Renal pelvis (tissue), 4 donors: Measurements from ENCODE around the gene PIBF1. TPM values are rescaled to one million over a fixed set of nuclear protein-coding genes. Genes with fewer than 3 reads are reported as not detected.
"Not testable (repeated sequence)": the region's sequence is repeated elsewhere in the genome, so short reads cannot be mapped to it uniquely, and the experiment has no call there.

Source experiments
- DNase-seq: peaks from one replicate; pipeline ENCODE4 v3.0.0-alpha.2; 2013
- polyA plus RNA-seq, 3 donors: library from polyadenylated mRNA; unstranded; fragments of 120-200 nt; gene quantifications; one replicate each; pipeline ENCODE4 v1.2.1, GENCODE V29; 2013; ENCODE audit not compliant: insufficient read length in 3 of 3

The PIBF1 gene
- polyA plus RNA-seq, 3 donors: 31.5 to 38.2 (median 38.1) TPM

DNA sequence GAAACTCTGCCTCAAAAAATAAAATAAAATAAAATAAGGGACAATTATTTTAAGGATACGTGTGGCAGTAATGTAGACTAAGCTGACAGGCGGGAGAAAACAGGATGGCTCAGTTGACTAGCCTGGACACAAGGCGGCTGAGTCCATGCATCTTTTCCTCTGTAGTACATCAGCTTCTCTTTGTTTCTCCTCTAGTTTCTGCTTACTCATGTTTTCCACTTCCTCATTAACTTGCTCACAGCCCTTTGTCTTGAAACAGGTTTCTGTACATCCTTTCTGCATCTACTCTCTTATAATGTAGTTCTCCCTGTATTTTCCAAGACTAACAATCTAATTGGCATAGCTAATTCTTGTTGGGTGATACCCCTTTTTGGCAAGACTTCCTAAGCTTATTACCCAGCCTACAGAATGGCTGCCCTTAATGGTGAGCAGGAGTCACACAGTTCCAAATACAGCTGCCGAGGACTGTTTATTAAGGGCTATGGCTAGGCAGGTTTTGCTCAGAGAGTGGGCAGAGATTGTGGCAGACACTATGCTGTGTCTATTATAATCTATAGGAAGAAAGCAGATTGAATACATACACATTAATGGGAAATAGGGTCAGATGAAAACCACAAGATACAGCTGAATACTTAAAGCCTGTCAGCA is 218.2 kb downstream of the PIBF1 start:
- DNase-seq: no peak

DNA sequence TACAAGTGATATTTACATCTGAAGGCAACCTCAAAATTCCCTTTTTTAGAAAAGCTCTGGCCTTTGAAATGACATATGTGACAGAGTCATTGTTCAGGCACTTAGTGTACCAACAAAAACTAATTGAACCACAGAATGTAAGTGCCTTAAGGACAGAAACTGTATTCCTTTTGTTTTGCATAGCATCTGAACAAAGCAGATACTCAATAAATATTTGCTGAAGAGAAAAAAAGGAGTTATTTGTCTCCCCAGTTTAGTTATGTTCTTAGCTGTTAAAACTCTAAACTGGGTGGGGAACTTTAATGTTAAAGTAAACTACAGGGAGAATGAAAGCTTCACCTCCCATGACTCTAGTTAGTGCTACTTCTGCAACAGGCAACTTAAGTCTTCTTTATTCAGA is 220.0 kb downstream of the PIBF1 start:
- DNase-seq: no peak

GRCh38 chr13:73011751-73012150 is 229.8 kb downstream of the PIBF1 start:
- DNase-seq: no peak

DNA sequence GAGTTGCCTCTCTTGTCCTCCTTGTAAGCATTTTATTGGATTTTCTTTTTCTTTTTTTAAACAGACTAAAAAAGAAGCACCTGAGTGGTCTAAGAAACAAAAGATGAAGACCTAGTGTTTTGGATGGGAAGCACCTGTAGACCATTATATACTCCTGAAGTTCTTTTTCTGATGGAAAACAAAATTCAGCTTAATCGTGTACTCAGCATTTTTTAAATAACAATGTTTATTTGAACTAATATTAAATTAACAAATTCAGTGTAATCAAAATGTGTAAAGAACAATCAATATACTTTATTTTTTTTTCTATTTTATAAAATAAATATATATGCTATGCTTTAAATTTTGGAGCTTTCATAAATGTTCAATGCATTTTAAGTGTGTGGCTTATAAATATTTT is 233.9 kb downstream of the PIBF1 start:
- no peak for DNase-seq

GRCh38 chr13:73018336-73018735 is 236.4 kb downstream of the PIBF1 start:
- DNase-seq: no peak

DNA sequence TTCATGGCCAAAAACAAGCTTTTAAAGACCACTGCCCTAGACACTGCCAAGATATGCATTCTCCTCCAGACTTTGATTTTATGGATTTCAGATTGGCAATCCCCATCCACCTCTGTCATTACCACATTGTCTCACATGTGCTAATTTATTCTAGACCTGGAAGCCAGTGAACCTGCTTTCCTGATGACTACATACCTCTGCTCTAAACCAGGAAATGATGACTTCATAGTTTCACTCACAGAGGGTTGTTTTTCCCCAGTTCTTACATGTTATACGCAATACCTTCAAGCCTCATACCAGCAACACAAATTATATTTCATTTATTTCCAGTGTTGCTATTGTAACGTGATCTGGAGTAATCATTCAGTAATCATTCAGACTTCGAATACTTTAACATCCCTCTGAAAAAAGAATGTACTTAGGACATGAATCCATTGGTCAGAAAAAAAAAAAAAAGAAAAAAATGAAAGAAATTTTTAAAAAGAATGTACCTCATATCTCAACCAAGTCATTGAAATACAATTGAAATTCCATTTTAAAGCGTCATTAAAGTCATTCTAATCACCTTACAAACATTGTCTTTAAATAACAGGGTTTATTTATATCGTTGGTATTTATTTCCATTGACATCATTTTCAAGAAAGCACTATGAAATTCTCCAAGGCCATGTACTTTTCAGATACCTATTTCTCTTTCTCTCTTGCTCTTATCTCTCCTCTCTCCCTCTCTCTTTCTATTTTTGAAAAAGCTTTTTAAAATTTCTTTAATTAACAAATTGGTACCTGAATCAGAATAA is 243.5 kb downstream of the PIBF1 start:
- DNase-seq: no peak

- no peak for DNase-seq
These were observed 253.0 kb downstream of the PIBF1 start for GRCh38 chr13:73034901-73035300.

DNA sequence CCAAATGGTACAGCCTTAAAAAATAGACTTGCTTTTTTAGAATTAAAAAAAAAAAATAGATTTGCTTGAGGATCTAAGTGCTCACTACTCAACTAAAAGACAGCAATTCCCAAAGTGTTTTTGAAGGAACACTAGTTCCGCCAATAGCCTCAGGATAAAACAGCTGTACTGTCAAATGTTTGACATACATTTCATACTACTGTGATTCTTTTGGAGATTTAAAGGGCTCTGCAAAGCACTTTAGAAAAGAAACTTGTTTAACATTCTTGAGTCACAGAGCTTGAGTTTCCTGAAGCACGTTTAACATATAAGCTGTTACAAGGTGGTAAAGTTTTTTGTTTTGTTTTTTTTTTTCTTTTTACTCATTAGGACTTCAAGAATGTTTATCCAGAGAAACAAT is 253.7 kb downstream of the PIBF1 start:
- no peak for DNase-seq

DNA sequence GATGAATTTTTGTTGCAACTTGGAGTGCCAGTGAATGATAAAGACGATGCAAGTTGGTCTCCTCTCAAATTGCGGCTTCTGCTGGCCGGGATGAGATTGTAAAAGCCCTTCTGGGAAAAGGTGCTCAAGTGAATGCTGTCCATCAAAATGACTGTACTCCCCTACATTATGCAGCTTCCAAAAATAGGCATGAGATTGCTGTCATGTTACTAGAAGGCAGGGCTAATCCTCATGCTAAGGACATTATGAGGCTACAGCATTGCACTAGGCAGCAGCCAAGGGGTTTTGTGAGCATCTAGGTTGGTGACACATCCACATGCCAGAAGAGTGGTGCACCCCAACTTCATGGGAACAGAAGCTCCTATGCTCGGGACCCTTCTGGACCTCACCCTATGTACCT is 254.6 kb downstream of the PIBF1 start:
- DNase-seq: no peak

DNA sequence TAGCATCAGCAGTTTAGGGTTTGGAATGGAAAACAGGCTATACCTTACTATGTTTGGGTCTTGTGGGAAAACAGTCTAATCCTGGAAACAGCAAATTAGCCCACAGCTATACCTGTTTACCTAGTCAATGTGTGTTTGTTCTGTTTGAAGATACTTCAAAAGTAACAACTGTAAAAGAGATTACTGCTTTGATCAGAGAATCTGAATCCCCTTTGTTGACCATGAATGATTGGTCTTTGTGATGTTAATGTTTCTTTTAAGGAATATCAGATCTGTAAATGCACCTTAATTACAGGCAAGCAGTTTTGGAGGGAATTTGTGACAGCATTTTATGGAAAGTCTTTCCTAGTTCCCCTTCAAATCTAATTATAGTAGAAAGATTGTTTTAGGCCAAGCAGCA is 256.1 kb downstream of the PIBF1 start:
- no peak for DNase-seq

DNA sequence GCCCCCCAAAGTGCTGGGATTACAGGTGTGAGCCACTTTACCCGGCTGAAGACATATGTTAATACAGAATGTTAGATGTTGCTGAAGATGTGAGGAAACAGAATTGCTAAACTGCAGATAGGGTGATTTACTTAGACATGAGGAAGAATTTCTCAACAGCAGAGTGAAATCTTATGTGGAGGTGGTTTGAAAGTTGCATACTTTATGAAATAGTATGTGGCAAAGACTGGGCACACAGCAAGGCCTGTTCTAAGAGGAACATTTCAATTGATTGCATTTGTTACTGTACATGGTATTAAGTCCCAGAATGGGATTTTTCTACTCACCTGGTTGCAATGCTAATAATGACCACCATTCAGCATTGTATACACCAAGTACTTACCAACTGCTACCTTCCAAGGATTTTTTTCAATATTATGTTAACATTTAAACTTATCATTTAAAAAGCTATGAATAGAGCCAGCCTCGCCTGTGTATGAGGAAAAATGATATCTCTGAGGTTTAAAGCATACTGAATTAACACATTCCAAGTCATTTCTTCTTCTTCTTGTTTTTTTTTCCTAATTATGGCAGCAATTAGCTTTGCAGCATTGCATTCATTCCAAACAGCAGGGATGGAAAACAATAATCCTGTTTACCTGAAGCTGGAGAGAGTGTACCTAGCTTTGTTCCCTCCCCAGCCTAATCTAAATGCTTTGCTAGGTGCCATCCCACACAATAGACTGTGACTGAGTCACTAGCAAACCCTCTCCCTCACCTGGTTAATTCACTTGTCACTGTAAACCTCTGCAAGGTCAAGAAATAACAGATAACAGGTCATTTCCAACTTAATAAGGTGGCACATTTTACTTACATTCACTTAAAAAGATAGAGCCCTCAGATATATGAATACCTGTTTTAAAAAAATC is 257.5 kb downstream of the PIBF1 start:
- no peak for DNase-seq

DNA sequence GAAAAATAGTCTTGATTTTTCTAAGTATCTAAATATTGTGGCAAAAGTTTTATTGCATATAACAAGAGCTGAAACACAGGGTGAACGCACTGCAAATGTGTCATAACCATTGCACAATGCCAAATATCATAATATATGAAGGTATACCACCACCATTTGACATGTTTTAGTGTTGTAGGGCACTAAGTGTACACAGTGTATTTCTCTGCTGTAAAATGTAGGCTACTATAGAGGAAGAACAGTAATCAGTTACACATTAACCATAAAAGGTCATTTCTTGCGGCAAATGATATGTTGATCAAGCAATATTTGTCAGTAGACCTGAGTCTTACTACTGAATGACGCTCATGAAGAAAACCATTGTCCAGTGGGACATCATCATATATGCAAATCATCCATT is 258.6 kb downstream of the PIBF1 start:
- no peak for DNase-seq

- no peak for DNase-seq
These were observed 259.1 kb downstream of the PIBF1 start for GRCh38 chr13:73040968-73041596.

GRCh38 chr13:73045031-73045430 is 263.1 kb downstream of the PIBF1 start:
- DNase-seq: no peak

GRCh38 chr13:73048615-73049014 is 266.7 kb downstream of the PIBF1 start:
- not testable (repeated sequence) for DNase-seq

- DNase-seq: no peak
These were observed 272.8 kb downstream of the PIBF1 start for GRCh38 chr13:73054712-73055111.

GRCh38 chr13:73055813-73056564 is 274.1 kb downstream of the PIBF1 start:
- no peak for DNase-seq

GRCh38 chr13:73056565-73056962 is 274.6 kb downstream of the PIBF1 start:
- no peak for DNase-seq

DNA sequence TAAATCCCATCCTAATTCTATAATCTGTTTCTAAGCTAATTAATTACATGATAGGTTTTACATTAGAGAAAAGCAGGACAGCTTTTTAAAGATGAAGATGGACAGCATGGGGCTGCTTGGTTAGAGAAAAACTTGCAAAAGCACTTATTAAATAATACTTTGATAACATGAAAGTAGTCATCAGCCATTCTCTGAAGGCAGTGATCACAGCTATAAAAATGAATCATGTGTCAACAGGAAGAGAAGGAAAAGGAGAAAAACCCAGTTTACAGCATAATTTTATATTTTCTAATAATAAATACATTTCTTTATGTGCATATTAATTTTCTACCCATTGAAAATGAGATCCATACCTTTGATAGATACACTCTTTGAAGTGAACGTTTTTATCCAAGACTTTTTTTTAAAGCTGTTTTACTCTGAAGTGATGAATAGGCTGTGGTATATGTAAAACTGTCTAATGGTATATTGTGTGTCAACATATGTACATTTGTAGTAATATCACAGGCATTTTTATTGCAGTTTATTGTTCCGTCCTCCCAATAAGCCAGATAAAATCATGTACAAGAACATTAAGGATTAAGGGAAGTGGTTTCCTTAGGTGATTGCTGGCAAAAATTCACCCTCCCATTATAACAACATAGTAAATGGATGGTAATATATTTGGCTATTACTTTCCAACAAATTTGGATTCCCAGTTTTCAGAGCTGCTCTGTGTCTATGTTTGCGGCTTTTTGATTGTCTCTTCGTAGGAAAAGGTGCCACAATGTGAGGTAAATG is 275.5 kb downstream of the PIBF1 start:
- no peak for DNase-seq

DNA sequence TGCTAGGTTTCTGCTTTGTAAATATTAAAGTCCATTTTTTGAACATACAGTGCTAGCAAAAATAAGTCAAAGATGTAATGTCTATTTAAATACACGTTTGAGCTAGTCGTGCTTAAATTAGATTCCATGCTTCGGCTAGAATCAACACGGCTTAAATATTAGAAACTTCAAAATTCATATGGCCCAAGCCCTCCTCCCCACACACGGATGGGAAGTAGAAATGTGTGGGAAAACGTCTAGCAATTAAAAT is 276.1 kb downstream of the PIBF1 start:
- DNase-seq: no peak

- no peak for DNase-seq
These were observed 276.5 kb downstream of the PIBF1 start for GRCh38 chr13:73058432-73058735.
